Activated CD8-positive, alpha-beta memory T cell treated with anti-CD3 and anti-CD28 coated beads for 24 hours (primary cell): Measurements from ENCODE around the gene STK32C.

Source experiments
- DNase-seq: peaks from one replicate; pipeline ENCODE4 v3.0.0-alpha.2; 2020

The STK32C gene

GRCh38 chr10:132206806-132207535, 100.8 kb downstream of the STK32C start:
- no peak for DNase-seq

- DNase-seq: no peak
Observed at GRCh38 chr10:132206377-132206745, 101.4 kb downstream of the STK32C start.

DNA sequence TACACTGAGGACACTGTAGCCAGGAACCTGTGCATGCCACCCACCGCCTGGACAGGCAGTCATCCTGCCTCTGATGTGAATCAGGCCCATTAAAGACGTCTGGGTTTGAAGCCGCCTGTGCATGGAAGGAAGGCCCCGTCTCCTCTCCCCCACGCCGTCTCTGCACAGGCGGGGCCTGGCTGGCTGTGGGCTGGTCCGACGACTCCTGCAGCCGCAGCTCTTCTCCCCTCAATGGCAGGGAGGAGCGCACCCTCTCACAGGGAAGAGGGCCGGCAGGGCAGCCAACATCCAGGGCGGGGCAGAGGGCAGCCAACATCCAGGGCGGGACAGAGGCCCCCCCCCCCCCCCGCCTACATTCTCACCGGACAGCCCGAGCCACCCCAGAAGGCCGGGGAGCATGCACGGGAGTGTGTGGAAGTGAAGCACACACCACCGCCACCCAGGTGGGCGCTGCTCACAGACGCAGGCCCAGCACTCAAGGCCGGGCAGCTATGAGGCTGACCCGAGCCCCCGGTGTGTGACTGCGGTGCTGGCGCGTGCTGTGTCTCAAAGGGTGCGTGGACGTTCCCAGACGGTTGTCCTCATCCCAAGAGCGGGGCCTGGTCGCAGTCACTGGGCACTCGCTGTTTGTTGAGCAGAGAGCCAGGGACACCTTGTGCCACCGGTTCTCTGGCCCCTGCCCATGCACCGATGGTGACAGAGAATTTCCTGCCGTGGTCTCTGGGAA, 101.9 kb downstream of the STK32C start:
- no peak for DNase-seq

GRCh38 chr10:132204781-132205473, 102.8 kb downstream of the STK32C start:
- no peak for DNase-seq

DNA sequence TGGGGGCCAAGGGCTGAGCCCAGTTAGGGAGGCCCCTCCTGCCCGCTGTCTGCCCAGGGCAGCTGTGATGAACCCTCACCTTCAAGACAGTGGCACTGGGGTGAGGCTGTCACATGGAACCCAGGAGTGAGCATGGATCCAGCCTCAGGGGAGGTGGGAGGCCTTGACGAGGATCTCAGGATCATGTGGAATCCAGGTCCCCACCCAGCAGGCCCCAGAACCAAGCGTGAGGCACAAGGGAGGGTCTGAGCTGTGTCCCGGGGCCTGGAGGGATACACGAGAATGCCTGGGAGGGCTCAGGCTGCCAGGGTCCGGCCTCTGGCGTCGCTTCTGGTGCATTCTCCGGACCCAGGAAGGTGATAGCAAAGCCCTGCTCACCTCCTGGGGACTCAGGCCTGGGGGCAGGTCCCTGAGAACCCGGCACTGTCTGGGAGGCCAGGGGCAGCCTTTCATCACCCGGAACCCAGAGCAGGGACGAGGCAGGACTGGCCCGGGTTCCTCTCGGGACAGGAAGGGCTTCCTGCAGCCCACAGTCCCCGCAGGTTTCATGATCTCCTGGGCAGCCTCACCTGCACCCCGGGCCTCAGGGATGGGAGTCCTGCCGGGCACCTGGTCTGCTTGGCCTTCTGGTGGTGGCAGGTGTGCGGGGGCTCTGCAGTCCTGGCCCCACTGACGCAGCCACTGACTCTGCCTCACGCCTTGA, 103.5 kb downstream of the STK32C start:
- DNase-seq: no peak

- no peak for DNase-seq
Observed at GRCh38 chr10:132203256-132204077, 104.3 kb downstream of the STK32C start.

- DNase-seq: no peak
Observed at GRCh38 chr10:132202070-132202970, 105.4 kb downstream of the STK32C start.

GRCh38 chr10:132201111-132201969, 106.4 kb downstream of the STK32C start:
- no peak for DNase-seq

DNA sequence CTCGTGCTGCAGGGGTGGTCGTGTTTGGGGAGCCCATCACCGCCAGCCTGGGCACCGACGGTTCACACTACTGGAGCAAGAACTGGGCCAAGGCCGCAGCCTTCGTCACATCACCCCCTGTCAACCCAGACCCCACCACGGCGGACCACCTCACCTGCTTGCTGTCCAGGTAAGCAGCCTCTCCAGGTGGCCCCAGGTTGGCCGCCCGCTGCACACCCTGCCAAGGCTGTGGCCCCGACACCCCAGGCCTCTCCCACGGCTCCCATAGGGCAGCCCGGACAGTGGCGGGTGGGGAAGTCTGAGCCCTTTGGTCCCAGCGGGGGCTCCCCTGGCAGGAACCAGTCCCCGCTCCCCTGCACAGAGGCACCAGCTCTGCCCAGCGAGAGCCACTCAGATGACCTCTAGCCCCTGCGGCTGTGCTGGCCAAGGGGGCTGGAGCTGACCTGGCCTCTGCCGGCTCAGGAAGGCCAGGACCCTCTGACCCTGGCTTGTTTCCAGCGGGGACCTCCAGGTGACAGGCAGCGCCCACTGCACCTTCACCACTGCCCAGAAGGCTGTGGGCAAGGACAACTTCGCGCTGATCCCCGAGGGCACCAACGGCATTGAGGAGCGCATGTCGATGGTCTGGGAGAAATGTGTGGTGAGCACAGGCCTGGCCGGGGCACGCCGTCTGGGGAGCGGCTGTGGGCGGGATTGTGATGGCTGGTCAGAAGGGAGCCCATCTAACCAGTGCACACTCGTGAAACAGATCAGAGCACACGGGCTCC, 107.2 kb downstream of the STK32C start:
- DNase-seq: no peak

DNA sequence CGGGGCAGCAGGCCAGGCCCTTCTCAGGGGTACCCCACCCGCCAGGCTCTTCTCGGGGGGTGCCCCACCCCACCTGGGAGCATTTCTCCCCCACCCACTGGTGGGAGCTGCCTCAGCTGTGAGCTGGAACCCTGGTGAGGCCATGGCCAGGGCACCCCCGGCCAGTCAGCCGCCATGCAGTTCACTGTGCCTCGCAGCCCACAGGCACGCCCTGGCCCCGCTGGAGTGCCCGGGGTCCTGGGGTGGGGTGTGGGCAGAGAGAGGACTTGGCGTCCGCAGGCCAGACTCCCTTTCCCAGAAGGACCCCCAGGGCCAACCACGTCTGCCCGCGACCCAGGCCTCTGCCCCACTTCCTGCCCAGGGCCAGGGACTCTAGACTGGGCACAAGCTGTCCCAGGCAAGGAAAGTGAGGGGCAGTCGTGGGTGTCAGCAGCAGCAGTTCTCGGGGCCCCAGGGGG, 107.9 kb downstream of the STK32C start:
- no peak for DNase-seq

GRCh38 chr10:132199268-132199853, 108.4 kb downstream of the STK32C start:
- no peak for DNase-seq

DNA sequence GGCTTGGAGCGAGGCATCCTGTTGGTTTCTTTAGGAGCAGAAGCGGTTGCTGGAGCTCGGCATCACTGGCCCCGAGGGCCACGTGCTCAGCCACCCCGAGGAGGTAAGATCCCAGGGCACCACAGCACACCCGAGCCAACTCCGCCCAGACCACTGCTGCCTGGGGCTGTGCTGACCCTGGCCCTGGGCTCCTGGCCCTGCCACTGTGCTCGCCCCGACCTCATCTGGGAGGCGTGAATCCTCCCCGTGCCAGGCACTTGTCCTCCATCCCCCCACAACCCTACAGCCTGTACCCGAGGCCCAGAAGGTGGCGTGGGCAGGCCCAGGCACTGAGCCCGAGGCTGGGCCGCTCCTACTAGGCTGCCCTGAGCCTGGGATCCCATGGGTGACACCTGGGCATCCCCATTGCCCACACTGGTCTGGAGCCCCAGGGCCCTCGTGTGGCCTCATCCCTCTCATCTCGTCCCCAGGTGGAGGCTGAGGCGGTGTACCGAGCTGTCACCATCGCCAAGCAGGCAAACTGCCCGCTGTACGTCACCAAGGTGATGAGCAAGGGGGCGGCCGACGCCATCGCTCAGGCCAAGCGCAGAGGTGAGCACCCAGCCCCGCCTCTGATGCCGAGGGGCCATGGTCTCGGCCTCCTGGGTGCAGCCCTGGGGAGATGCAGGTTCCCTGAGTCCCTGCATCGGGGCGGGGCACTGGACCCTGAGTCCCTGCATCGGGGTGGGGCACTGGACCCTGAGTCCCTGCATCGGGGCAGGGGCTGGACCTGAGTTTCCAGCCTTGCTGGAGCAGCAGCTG, 109.2 kb downstream of the STK32C start:
- DNase-seq: no peak

DNA sequence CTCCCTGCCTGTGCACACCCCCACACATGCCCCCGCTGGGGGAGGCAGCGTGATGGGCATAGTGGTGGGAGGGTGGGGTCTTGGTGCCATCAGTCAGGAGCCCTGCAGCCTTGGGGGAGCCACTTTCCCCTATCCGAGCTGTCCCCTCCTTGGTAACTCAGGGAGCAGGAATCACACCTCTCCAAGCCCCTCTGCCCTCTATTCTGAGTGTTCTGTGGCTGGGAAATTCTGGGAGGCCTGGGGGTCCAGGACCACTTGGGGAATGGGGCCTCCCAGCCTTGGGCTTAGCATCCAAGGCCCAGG, 109.7 kb downstream of the STK32C start:
- DNase-seq: no peak

DNA sequence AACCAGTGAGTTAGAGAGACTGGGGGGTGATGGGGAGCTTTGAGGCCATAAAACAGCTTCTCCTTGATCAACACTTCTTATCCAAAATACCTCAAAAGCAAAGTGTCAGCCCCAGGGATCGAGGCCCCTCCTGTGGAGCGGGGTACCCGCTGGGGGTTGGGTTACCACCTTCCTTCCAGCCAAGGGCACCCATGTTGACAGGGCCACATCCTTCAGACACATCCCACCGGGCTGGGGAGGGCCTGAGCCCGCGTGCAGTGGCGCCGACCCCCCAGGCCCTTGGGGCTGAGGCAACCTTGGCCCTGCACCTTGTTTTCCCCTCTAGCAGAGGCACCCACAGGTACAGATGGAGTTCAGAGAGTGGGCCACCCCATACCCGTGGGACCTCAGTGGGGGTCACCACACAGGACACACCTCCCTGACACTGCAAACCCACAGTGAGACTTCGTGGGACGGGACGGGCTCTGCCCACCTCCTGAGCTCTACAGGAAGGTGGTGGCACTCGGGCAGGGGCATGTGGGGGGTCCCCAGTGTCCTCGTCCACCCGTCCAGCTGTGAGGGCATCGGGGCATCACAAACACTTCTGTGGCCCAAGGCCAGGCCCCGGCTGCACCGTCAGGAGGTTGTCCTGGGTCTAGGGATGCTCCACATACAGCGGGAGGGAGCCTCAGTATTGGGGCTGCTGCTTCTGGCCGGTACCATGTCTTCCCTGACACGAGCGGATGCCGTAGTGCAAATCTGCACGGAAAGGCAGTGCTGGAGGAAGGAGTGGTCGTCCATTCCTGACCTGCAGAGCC, 110.3 kb downstream of the STK32C start:
- DNase-seq: no peak

DNA sequence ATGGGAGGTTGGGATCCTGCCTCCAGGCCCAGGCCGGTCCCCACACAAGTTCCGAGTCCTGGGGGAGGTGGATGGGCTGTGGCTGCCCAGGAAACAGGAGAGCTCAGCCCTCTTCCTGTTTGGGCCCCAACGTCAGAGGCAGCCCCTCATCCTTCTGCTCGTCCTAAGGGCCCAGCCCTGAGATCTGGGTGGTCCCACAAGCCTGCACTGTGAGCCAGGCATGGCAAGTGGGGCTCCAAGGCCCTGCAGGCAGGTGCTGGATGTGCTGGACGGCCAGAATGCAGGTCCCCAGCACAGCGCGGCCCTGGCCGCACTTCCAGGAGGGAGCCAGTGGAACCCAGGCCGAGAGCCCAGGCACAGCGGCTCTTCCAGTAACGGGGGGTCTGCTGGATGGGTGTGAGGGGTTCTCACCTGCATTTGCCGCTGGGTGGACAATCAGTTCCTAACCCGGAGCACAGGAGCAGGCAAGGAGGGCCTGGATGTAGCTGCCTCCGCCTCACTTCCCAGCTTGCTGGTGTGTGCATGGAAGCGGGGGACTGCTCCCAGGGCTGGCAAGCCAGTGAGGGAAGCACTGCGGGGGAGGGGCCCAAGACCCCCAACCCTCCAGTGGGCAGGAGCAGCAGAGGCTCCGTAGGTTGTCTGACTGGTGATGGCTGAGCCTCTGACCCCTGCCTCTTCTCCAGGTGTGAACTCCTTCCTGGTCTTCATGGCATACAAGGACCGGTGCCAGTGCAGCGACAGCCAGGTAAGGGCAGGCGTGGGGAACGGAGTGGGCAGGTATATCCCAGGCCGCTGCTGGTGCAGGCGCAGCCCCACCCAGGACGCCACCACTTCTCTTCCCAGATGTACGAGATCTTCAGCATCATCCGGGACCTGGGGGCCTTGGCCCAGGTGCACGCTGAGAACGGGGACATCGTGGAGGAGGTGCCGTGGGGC, 111.3 kb downstream of the STK32C start:
- DNase-seq: no peak

- no peak for DNase-seq
Observed at GRCh38 chr10:132195366-132196075, 112.2 kb downstream of the STK32C start.
